ENCODE data around the gene C22orf15. TPM values are rescaled to one million over a fixed set of nuclear protein-coding genes. Genes with fewer than 3 reads are reported as not detected.

The C22orf15 gene
- total and polyA plus RNA-seq, 4 donors = 0.03 to 0.17 (median 0.12) TPM

DNA sequence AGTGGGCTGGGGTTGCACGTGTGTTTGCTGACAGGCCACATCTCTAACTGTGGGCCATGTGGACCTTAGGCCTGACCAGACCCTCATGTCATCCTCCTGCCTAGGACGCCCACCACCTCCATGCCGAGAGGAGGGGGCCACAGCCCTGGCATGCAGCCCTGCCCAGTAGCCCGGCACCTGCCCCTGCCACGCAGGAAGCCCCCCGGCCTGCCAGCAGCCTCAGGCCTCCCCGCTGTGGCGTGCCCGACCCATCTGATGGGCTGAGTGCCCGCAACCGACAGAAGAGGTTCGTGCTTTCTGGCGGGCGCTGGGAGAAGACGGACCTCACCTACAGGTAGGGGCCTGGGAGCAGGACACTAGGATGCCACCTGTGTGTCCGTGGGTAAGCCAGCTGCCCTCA is 16.3 kb downstream of the C22orf15 start (continued):
- TF ChIP-seq, protein P1, sequence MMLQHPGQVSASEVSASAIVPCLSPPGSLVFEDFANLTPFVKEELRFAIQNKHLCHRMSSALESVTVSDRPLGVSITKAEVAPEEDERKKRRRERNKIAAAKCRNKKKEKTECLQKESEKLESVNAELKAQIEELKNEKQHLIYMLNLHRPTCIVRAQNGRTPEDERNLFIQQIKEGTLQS (IDR thresholded peaks at IDR 0.05) = no peak
- TF ChIP-seq FOXA2 (IDR thresholded peaks at IDR 0.05) = no peak
- no peak for TF ChIP-seq HNF4A (conservative IDR thresholded peaks at IDR 0.05)

DNA sequence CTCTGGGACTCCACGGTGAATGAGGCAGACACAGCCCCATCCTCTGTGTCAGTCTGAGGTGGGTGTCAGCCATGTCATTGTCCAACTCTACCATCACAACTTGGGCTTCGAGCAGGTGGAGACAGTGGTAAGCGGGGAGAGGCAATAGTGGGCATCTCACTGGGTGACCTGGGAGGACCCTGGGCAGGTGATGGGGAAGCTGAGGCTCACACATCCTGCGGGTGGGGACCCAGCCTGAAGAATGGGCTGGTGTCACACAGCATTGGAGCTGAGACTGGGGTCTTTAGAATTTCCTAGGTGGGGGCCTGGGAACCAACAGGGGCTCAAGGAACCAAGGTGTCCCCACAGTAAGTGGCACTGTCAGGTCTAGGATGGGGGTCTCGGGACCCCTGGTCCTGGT is 16.9 kb downstream of the C22orf15 start:
- 95% methylated on average over 5 of the region's 5 CpGs for WGBS
- TF ChIP-seq HNF4A (conservative IDR thresholded peaks at IDR 0.05) (no peak), RAD21 (IDR thresholded peaks at IDR 0.05) (no peak), JUND (IDR thresholded peaks at IDR 0.05) (no peak), SP1 (IDR thresholded peaks at IDR 0.05) (no peak), RXRA (IDR thresholded peaks at IDR 0.05) (no peak), TAF1 (conservative IDR thresholded peaks at IDR 0.05) (no peak), NR2F2 (IDR thresholded peaks at IDR 0.05) (no peak), FOXA2 (IDR thresholded peaks at IDR 0.05) (no peak)
- TF ChIP-seq, protein P2, sequence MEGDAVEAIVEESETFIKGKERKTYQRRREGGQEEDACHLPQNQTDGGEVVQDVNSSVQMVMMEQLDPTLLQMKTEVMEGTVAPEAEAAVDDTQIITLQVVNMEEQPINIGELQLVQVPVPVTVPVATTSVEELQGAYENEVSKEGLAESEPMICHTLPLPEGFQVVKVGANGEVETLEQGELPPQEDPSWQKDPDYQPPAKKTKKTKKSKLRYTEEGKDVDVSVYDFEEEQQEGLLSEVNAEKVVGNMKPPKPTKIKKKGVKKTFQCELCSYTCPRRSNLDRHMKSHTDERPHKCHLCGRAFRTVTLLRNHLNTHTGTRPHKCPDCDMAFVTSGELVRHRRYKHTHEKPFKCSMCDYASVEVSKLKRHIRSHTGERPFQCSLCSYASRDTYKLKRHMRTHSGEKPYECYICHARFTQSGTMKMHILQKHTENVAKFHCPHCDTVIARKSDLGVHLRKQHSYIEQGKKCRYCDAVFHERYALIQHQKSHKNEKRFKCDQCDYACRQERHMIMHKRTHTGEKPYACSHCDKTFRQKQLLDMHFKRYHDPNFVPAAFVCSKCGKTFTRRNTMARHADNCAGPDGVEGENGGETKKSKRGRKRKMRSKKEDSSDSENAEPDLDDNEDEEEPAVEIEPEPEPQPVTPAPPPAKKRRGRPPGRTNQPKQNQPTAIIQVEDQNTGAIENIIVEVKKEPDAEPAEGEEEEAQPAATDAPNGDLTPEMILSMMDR (IDR thresholded peaks at IDR 0.05; ENCODE audit: low read depth, low read length, missing input control) = no peak
- TF ChIP-seq, protein P3, sequence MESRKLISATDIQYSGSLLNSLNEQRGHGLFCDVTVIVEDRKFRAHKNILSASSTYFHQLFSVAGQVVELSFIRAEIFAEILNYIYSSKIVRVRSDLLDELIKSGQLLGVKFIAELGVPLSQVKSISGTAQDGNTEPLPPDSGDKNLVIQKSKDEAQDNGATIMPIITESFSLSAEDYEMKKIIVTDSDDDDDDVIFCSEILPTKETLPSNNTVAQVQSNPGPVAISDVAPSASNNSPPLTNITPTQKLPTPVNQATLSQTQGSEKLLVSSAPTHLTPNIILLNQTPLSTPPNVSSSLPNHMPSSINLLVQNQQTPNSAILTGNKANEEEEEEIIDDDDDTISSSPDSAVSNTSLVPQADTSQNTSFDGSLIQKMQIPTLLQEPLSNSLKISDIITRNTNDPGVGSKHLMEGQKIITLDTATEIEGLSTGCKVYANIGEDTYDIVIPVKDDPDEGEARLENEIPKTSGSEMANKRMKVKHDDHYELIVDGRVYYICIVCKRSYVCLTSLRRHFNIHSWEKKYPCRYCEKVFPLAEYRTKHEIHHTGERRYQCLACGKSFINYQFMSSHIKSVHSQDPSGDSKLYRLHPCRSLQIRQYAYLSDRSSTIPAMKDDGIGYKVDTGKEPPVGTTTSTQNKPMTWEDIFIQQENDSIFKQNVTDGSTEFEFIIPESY (IDR thresholded peaks at IDR 0.05) = no peak
- TF ChIP-seq, protein P1 (IDR thresholded peaks at IDR 0.05) = no peak
- TF ChIP-seq, protein P4, sequence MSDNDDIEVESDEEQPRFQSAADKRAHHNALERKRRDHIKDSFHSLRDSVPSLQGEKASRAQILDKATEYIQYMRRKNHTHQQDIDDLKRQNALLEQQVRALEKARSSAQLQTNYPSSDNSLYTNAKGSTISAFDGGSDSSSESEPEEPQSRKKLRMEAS (IDR thresholded peaks at IDR 0.05) = no peak

DNA sequence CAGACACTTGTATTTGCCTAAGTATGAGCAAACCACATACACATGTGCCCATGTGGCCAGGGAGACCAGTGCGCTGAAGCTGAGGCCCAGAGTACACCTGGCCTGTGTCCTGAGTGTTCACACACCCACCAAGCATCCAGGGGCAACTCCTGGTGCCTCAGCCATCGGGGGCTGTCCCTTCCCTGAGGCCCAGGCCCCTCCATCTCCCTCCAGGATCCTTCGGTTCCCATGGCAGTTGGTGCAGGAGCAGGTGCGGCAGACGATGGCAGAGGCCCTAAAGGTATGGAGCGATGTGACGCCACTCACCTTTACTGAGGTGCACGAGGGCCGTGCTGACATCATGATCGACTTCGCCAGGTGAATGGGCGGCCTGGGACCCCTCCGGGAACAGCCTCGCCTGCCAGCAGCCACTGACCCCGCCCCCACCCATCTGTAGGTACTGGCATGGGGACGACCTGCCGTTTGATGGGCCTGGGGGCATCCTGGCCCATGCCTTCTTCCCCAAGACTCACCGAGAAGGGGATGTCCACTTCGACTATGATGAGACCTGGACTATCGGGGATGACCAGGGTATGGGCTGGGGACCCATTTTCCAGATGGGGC is 17.5 kb downstream of the C22orf15 start:
- H3K4me1 ChIP-seq (ENCODE audit: control insufficient read depth in 4 of 4, insufficient read depth in 4 of 4, low read length in 3 of 4) = peaks cover 9 to 23% (median 15%) of the 10 kb centered on the region in 4 donors
- no peaks in the 10 kb centered on the region for H3K27me3 ChIP-seq (ENCODE audit: control insufficient read depth in 4 of 4, insufficient read depth in 4 of 4, low read length in 3 of 4)
- H3K27ac ChIP-seq (ENCODE audit: low read depth in 1 of 2, low read length in 2 of 2) = no peak overlapping the region
- no peak overlapping the region for H3K4me3 ChIP-seq (ENCODE audit: low read depth in 1 of 3, low read length in 3 of 3)
- 89% methylated on average over 20 of the region's 20 CpGs for WGBS
- no peak for DNase-seq (ENCODE audit: low spot score)
- no peaks in the 10 kb centered on the region for H3K9me3 ChIP-seq (ENCODE audit: control insufficient read depth in 4 of 4, low read length in 3 of 4)
- no peaks in the 10 kb centered on the region for H3K36me3 ChIP-seq (ENCODE audit: control insufficient read depth in 4 of 4, insufficient read depth in 3 of 4, low read depth in 1 of 4, low read length in 3 of 4)
- TF ChIP-seq TAF1 (conservative IDR thresholded peaks at IDR 0.05) (no peak), YY1 (IDR thresholded peaks at IDR 0.05) (no peak), FOXA1 (IDR thresholded peaks at IDR 0.05) (no peak), JUND (IDR thresholded peaks at IDR 0.05) (no peak), HNF4G (IDR thresholded peaks at IDR 0.05) (no peak), EGR1 (IDR thresholded peaks at IDR 0.05; ENCODE audit: low read depth in 2 of 2) (no peak)
- TF ChIP-seq, protein P4 (IDR thresholded peaks at IDR 0.05) = no peak
- no peak overlapping the region for H3K9ac ChIP-seq (ENCODE audit: low read depth in 1 of 2, low read length in 2 of 2)

More for the DNA sequence above, 16.9 kb downstream of the C22orf15 start:
- H3K4me3 ChIP-seq (ENCODE audit: low read depth in 1 of 3, low read length in 3 of 3) = no peak overlapping the region
- H3K27me3 ChIP-seq (ENCODE audit: control insufficient read depth in 4 of 4, insufficient read depth in 4 of 4, low read length in 3 of 4) = no peaks in the 10 kb centered on the region
- no peak overlapping the region for H3K9ac ChIP-seq (ENCODE audit: low read depth in 1 of 2, low read length in 2 of 2)
- no peaks in the 10 kb centered on the region for H3K9me3 ChIP-seq (ENCODE audit: control insufficient read depth in 4 of 4, low read length in 3 of 4)
- no peak for DNase-seq (ENCODE audit: low spot score)
- peaks cover 9 to 23% (median 15%) of the 10 kb centered on the region in 4 donors for H3K4me1 ChIP-seq (ENCODE audit: control insufficient read depth in 4 of 4, insufficient read depth in 4 of 4, low read length in 3 of 4)
- H3K36me3 ChIP-seq (ENCODE audit: control insufficient read depth in 4 of 4, insufficient read depth in 3 of 4, low read depth in 1 of 4, low read length in 3 of 4) = no peaks in the 10 kb centered on the region
- H3K27ac ChIP-seq (ENCODE audit: low read depth in 1 of 2, low read length in 2 of 2) = no peak overlapping the region
